LNCAP (cell line): ENCODE results near the gene EIPR1.

ENCODE experiments used
- CTCF ChIP-seq: fragments of 450-650 bp; IDR thresholded peaks from 2 replicates; pipeline ENCODE4 v1.5.1; 2017; ENCODE audit warnings: mild to moderate bottlenecking

EIPR1 gene

GRCh38 chr2:3263487-3263886 lies 114.1 kb downstream of the EIPR1 start:
- TF ChIP-seq CTCF: no peak

- no peak for TF ChIP-seq CTCF
These were observed 114.9 kb downstream of the EIPR1 start for GRCh38 chr2:3262437-3263388.

GRCh38 chr2:3261511-3261910 lies 116.1 kb downstream of the EIPR1 start:
- TF ChIP-seq CTCF: no peak

- TF ChIP-seq CTCF: no peak
These were observed 116.7 kb downstream of the EIPR1 start for GRCh38 chr2:3260959-3261358.

GRCh38 chr2:3257826-3258225 lies 119.8 kb downstream of the EIPR1 start:
- no peak for TF ChIP-seq CTCF

GRCh38 chr2:3257166-3257565 lies 120.5 kb downstream of the EIPR1 start:
- TF ChIP-seq CTCF: no peak

GRCh38 chr2:3256605-3257004 lies 121.0 kb downstream of the EIPR1 start:
- TF ChIP-seq CTCF: no peak
